ENCODE results near the gene FXYD5. TPM values are rescaled to one million over a fixed set of nuclear protein-coding genes. Genes with fewer than 3 reads are reported as not detected.

The FXYD5 gene
- polyA plus RNA-seq, 2 of the 4 experiments (the other 2 are of a cell fraction): 70.8 to 113 TPM

GRCh38 chr19:35118268-35119020, 36.1 kb upstream of the FXYD5 start:
- ATAC-seq (0 out of 6 replicates have a peak, but pooled peaks of 1 of the 2 experiments have one; percentile 10), FAIRE-seq (no peak), DNase-seq (ENCODE audit: low read depth in 1 of 2, low spot score in 1 of 2) (no peak)
- ChIA-PET POLR2A (no interaction called here), CTCF (interaction anchor here (0.6 to 6.9 kb wide), 13 partner anchors 7 to 1703 kb away, joined by 3 to 148 read pairs (median 9); partner anchors contain the start of genes FXYD1, FXYD7, LGI4 and USF2)
- no peak overlapping the region for H3K4me2 ChIP-seq
- H3K4me1 ChIP-seq: peaks cover 19% of the 10 kb centered on the region; the same call in 2 of the 3 replicates
- no peak overlapping the region for H3K27ac ChIP-seq
- whole genome bisulfite sequencing (ENCODE audit: missing lambda C conversion rate): 76% methylated on average over 13 of the region's 13 CpGs
- no peak overlapping the region for H3K4me3 ChIP-seq
- no peaks in the 10 kb centered on the region for H3K9me3 ChIP-seq
- TF ChIP-seq ZFP36 (IDR thresholded peaks at IDR 0.05; ENCODE audit: borderline replicate concordance, partially characterized antibody) (no peak), NPAS2 (CRISPR knock-in tag; IDR thresholded peaks at IDR 0.05; ENCODE audit: borderline replicate concordance) (no peak), PBX3 (IDR thresholded peaks at IDR 0.05) (no peak), HOXB5 (CRISPR knock-in tag; IDR thresholded peaks at IDR 0.05) (no peak), ZC3H11A (IDR thresholded peaks at IDR 0.05) (no peak), POLR2A (IDR thresholded peaks at IDR 0.05; ENCODE audit: low read length) (no peak), RAD21 (conservative IDR thresholded peaks at IDR 0.05 in 1 of 2, IDR thresholded peaks at IDR 0.05 in 1 of 2) (no peak), TFCP2L1 (CRISPR knock-in tag; IDR thresholded peaks at IDR 0.05) (no peak), CHD4 (IDR thresholded peaks at IDR 0.05; ENCODE audit: borderline replicate concordance) (no peak), ATOH8 (CRISPR knock-in tag; IDR thresholded peaks at IDR 0.05; ENCODE audit: low read depth) (no peak), HEYL (CRISPR knock-in tag; IDR thresholded peaks at IDR 0.05) (no peak), CTCF (IDR thresholded peaks at IDR 0.05) (no peak)
- TF ChIP-seq, protein P1, sequence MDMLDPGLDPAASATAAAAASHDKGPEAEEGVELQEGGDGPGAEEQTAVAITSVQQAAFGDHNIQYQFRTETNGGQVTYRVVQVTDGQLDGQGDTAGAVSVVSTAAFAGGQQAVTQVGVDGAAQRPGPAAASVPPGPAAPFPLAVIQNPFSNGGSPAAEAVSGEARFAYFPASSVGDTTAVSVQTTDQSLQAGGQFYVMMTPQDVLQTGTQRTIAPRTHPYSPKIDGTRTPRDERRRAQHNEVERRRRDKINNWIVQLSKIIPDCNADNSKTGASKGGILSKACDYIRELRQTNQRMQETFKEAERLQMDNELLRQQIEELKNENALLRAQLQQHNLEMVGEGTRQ (IDR thresholded peaks at IDR 0.05): no peak

DNA sequence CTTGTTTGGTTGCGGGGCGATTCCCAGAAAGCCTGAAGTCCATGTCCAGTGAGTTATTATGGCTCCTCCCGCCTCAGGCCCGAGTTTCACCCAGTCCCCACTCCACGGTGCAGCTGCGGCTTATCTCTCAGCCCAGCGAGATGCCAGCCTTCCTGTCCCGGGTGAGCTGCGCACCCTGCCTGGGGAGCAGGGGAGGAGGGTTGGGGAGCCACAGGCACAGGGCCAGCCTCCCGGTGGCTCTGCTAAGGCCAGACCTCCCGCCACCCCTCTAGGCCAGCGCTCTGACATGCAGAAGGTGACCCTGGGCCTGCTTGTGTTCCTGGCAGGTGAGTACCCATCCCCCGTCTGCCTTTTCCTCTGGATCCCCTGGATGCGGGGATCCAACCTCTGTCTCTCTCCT, 35.4 kb upstream of the FXYD5 start:
- H3K4me2 ChIP-seq: no peak overlapping the region
- ATAC-seq (no peak), DNase-seq (ENCODE audit: low read depth in 1 of 2, low spot score in 1 of 2) (no peak), FAIRE-seq (no peak)
- peaks cover 25% of the 10 kb centered on the region for H3K4me1 ChIP-seq
- H3K4me3 ChIP-seq: no peak overlapping the region
- H3K27ac ChIP-seq: no peak overlapping the region
- H3K9me3 ChIP-seq: no peaks in the 10 kb centered on the region
- 86% methylated on average over 14 of the region's 14 CpGs for WGBS (ENCODE audit: missing lambda C conversion rate)
- POLR2A ChIA-PET: no interaction called here
- CTCF ChIA-PET: interaction anchor here (0.7 to 6.9 kb wide), 10 partner anchors 12 to 150 kb away, joined by 3 to 148 read pairs (median 4); partner anchors contain the start of genes FXYD1, LGI4 and USF2
- no peak for TF ChIP-seq KDM1A (IDR thresholded peaks at IDR 0.05; ENCODE audit: low read depth)
- TF ChIP-seq, protein P2, sequence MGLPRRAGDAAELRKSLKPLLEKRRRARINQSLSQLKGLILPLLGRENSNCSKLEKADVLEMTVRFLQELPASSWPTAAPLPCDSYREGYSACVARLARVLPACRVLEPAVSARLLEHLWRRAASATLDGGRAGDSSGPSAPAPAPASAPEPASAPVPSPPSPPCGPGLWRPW (IDR thresholded peaks at IDR 0.05): no peak
- no peak for TF ChIP-seq GATA3 (IDR thresholded peaks at IDR 0.05; ENCODE audit: borderline replicate concordance)
- TF ChIP-seq, protein P3, sequence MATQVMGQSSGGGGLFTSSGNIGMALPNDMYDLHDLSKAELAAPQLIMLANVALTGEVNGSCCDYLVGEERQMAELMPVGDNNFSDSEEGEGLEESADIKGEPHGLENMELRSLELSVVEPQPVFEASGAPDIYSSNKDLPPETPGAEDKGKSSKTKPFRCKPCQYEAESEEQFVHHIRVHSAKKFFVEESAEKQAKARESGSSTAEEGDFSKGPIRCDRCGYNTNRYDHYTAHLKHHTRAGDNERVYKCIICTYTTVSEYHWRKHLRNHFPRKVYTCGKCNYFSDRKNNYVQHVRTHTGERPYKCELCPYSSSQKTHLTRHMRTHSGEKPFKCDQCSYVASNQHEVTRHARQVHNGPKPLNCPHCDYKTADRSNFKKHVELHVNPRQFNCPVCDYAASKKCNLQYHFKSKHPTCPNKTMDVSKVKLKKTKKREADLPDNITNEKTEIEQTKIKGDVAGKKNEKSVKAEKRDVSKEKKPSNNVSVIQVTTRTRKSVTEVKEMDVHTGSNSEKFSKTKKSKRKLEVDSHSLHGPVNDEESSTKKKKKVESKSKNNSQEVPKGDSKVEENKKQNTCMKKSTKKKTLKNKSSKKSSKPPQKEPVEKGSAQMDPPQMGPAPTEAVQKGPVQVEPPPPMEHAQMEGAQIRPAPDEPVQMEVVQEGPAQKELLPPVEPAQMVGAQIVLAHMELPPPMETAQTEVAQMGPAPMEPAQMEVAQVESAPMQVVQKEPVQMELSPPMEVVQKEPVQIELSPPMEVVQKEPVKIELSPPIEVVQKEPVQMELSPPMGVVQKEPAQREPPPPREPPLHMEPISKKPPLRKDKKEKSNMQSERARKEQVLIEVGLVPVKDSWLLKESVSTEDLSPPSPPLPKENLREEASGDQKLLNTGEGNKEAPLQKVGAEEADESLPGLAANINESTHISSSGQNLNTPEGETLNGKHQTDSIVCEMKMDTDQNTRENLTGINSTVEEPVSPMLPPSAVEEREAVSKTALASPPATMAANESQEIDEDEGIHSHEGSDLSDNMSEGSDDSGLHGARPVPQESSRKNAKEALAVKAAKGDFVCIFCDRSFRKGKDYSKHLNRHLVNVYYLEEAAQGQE (IDR thresholded peaks at IDR 0.05): no peak
- TF ChIP-seq ZFP36 (IDR thresholded peaks at IDR 0.05; ENCODE audit: borderline replicate concordance, partially characterized antibody): no peak
- TF ChIP-seq HOXA7 (CRISPR knock-in tag; IDR thresholded peaks at IDR 0.05): no peak
- no peak for TF ChIP-seq TFCP2L1 (CRISPR knock-in tag; IDR thresholded peaks at IDR 0.05)
- no peak for TF ChIP-seq HOXB5 (CRISPR knock-in tag; IDR thresholded peaks at IDR 0.05)
- TF ChIP-seq, protein P4, sequence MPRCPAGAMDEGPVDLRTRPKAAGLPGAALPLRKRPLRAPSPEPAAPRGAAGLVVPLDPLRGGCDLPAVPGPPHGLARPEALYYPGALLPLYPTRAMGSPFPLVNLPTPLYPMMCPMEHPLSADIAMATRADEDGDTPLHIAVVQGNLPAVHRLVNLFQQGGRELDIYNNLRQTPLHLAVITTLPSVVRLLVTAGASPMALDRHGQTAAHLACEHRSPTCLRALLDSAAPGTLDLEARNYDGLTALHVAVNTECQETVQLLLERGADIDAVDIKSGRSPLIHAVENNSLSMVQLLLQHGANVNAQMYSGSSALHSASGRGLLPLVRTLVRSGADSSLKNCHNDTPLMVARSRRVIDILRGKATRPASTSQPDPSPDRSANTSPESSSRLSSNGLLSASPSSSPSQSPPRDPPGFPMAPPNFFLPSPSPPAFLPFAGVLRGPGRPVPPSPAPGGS (IDR thresholded peaks at IDR 0.05): no peak
- TF ChIP-seq, protein P5, sequence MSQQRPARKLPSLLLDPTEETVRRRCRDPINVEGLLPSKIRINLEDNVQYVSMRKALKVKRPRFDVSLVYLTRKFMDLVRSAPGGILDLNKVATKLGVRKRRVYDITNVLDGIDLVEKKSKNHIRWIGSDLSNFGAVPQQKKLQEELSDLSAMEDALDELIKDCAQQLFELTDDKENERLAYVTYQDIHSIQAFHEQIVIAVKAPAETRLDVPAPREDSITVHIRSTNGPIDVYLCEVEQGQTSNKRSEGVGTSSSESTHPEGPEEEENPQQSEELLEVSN (IDR thresholded peaks at IDR 0.05; ENCODE audit: borderline replicate concordance, low read depth): no peak
- no peak for TF ChIP-seq CTCF (IDR thresholded peaks at IDR 0.05)
- TF ChIP-seq RNF2 (IDR thresholded peaks at IDR 0.05; ENCODE audit: borderline replicate concordance, low read depth): no peak
